AG09309 (cell line): ENCODE data around the gene CDKAL1.

Experiments used
- DNase-seq: peaks from one replicate; pipeline ENCODE4 v3.0.0-alpha.2; 2010; ENCODE audit warnings: low read depth
- H3K4me3 ChIP-seq: 2 replicates; pipeline ENCODE4 v1.5.1; 2011; ENCODE audit warnings: mild to moderate bottlenecking, low read depth, low read length, moderate library complexity; ENCODE audit not compliant: control insufficient read depth
- CTCF ChIP-seq: IDR thresholded peaks from 2 replicates; pipeline ENCODE4 v1.5.1; 2011; ENCODE audit warnings: mild to moderate bottlenecking, low read depth, low read length, inconsistent platforms; ENCODE audit not compliant: insufficient read depth, control insufficient read depth; ENCODE audit errors: missing control alignments

Gene CDKAL1

GRCh38 chr6:20936949-20937348 is 402.7 kb downstream of the CDKAL1 start:
- H3K4me3 ChIP-seq, result no peak overlapping the region
- no peak for DNase-seq
- TF ChIP-seq CTCF, result no peak

GRCh38 chr6:20939161-20939775 is 405.0 kb downstream of the CDKAL1 start:
- no peak for TF ChIP-seq CTCF
- DNase-seq, result no peak
- H3K4me3 ChIP-seq, result no peak overlapping the region

- DNase-seq, result no peak
- TF ChIP-seq CTCF, result no peak
- no peak overlapping the region for H3K4me3 ChIP-seq
Measured at GRCh38 chr6:20943040-20943627, 408.9 kb downstream of the CDKAL1 start.

GRCh38 chr6:20943922-20944321 is 409.7 kb downstream of the CDKAL1 start:
- DNase-seq, result no peak
- H3K4me3 ChIP-seq, result no peak overlapping the region
- no peak for TF ChIP-seq CTCF

- DNase-seq, result no peak
- TF ChIP-seq CTCF, result no peak
- H3K4me3 ChIP-seq, result no peak overlapping the region
Measured at GRCh38 chr6:20946022-20946421, 411.8 kb downstream of the CDKAL1 start.

- no peak for DNase-seq
- no peak overlapping the region for H3K4me3 ChIP-seq
- TF ChIP-seq CTCF, result no peak
Measured at GRCh38 chr6:20946890-20947289, 412.6 kb downstream of the CDKAL1 start.
